NCI-H510A (cell line): ENCODE data around the gene RAP1GAP.

ENCODE experiments used
- DNase-seq: peaks from one replicate; lab custom pipeline; 2025; lab: John Stamatoyannopoulos, UW

Gene RAP1GAP

GRCh38 chr1:21590126-21590880 lies 78.9 kb downstream of the RAP1GAP start:
- DNase-seq, result no peak

GRCh38 chr1:21589618-21590017 lies 79.5 kb downstream of the RAP1GAP start:
- no peak for DNase-seq

GRCh38 chr1:21587602-21587953 lies 81.6 kb downstream of the RAP1GAP start:
- no peak for DNase-seq

GRCh38 chr1:21586846-21587601 lies 82.1 kb downstream of the RAP1GAP start:
- DNase-seq, result no peak

GRCh38 chr1:21586222-21586621 lies 82.9 kb downstream of the RAP1GAP start:
- no peak for DNase-seq

- DNase-seq, result no peak
Observed at GRCh38 chr1:21585037-21585436, 84.1 kb downstream of the RAP1GAP start.

GRCh38 chr1:21584096-21584495 lies 85.1 kb downstream of the RAP1GAP start:
- no peak for DNase-seq

GRCh38 chr1:21579791-21580190 lies 89.4 kb downstream of the RAP1GAP start:
- peak; percentile 65 for DNase-seq

GRCh38 chr1:21577933-21578332 lies 91.2 kb downstream of the RAP1GAP start:
- no peak for DNase-seq

- no peak for DNase-seq
Observed at GRCh38 chr1:21577324-21577723, 91.8 kb downstream of the RAP1GAP start.

- DNase-seq, result no peak
Observed at GRCh38 chr1:21576798-21577187, 92.4 kb downstream of the RAP1GAP start.

- no peak for DNase-seq
Observed at GRCh38 chr1:21576031-21576797, 92.9 kb downstream of the RAP1GAP start.

- DNase-seq, result no peak
Observed at GRCh38 chr1:21575351-21575942, 93.7 kb downstream of the RAP1GAP start.

GRCh38 chr1:21574466-21575151 lies 94.5 kb downstream of the RAP1GAP start:
- DNase-seq, result no peak

- peak; percentile 76 for DNase-seq
Observed at GRCh38 chr1:21573971-21574465, 95.1 kb downstream of the RAP1GAP start.

- no peak for DNase-seq
Observed at GRCh38 chr1:21573475-21573874, 95.7 kb downstream of the RAP1GAP start.

- DNase-seq, result no peak
Observed at GRCh38 chr1:21572735-21573277, 96.4 kb downstream of the RAP1GAP start.

GRCh38 chr1:21572221-21572620 lies 96.9 kb downstream of the RAP1GAP start:
- no peak for DNase-seq

GRCh38 chr1:21570885-21571284 lies 98.3 kb downstream of the RAP1GAP start:
- DNase-seq, result no peak

- no peak for DNase-seq
Observed at GRCh38 chr1:21570528-21570875, 98.7 kb downstream of the RAP1GAP start.

- DNase-seq, result no peak
Observed at GRCh38 chr1:21569820-21570527, 99.2 kb downstream of the RAP1GAP start.
